Liver (tissue), 9 donors: ENCODE results near the gene MTHFSD. TPM values are rescaled to one million over a fixed set of nuclear protein-coding genes. Genes with fewer than 3 reads are reported as not detected.

Source experiments
- DNase-seq: peaks from one replicate; pipeline ENCODE4 v3.0.0-alpha.2; 2017; ENCODE audit warnings: low spot score
- H3K27ac ChIP-seq, 2 donors: one replicate each; pipeline ENCODE4 v1.7.0; 2013; ENCODE audit warnings: inconsistent platforms in 2 of 2, low read length in 2 of 2, control low read depth in 1 of 2, low read depth in 1 of 2, mild to moderate bottlenecking in 1 of 2
- H3K27me3 ChIP-seq, 4 donors: one replicate each; pipeline versions ENCODE4 v1.6.1 to v1.7.0; 2013; ENCODE audit warnings: low read length in 3 of 4, inconsistent platforms in 1 of 4, mild to moderate bottlenecking in 1 of 4, moderate library complexity in 1 of 4; ENCODE audit not compliant: control insufficient read depth in 4 of 4, insufficient read depth in 4 of 4
- H3K36me3 ChIP-seq, 4 donors: one replicate each; pipeline versions ENCODE4 v1.6.1 to v1.7.0; 2013; ENCODE audit warnings: low read length in 3 of 4, mild to moderate bottlenecking in 3 of 4, low read depth in 1 of 4, moderate library complexity in 1 of 4; ENCODE audit not compliant: control insufficient read depth in 4 of 4, insufficient read depth in 3 of 4
- H3K4me1 ChIP-seq, 4 donors: one replicate each; pipeline versions ENCODE4 v1.6.1 to v1.7.0; 2013; ENCODE audit warnings: low read length in 3 of 4, mild to moderate bottlenecking in 3 of 4, moderate library complexity in 1 of 4; ENCODE audit not compliant: control insufficient read depth in 4 of 4, insufficient read depth in 4 of 4
- H3K4me3 ChIP-seq, 3 donors: one replicate each; pipeline versions ENCODE4 v1.6.1 to v1.7.0; 2013; ENCODE audit warnings: low read length in 3 of 3, control low read depth in 1 of 3, low read depth in 1 of 3, mild to moderate bottlenecking in 1 of 3
- H3K9ac ChIP-seq, 2 donors: one replicate each; pipeline ENCODE4 v1.7.0; 2013; ENCODE audit warnings: low read length in 2 of 2, mild to moderate bottlenecking in 2 of 2, moderate library complexity in 2 of 2, control low read depth in 1 of 2, low read depth in 1 of 2
- H3K9me3 ChIP-seq, 4 donors: one replicate each; pipeline versions ENCODE4 v1.6.1 to v1.7.0; 2013; ENCODE audit warnings: low read length in 3 of 4; ENCODE audit not compliant: control insufficient read depth in 4 of 4
- ATF3 ChIP-seq: IDR thresholded peaks from 2 replicates; pipeline ENCODE4 v1.6.1; 2016; ENCODE audit warnings: antibody characterized with exemption
- EGR1 ChIP-seq, 2 donors: IDR thresholded peaks; 2 replicates each; pipeline ENCODE4 v1.6.1; 2016 to 2018; ENCODE audit warnings: antibody characterized with exemption in 2 of 2, low read depth in 2 of 2
- FOXA1 ChIP-seq: IDR thresholded peaks from 2 replicates; pipeline ENCODE4 v1.6.1; 2016; ENCODE audit warnings: antibody characterized with exemption
- FOXA2 ChIP-seq: IDR thresholded peaks from 2 replicates; pipeline ENCODE4 v1.6.1; 2016; ENCODE audit warnings: antibody characterized with exemption
- GABPA ChIP-seq, 2 donors: IDR thresholded peaks in 1 of 2; conservative IDR thresholded peaks in 1 of 2; 2 replicates each; pipeline ENCODE4 v1.6.1; 2016; ENCODE audit warnings: antibody characterized with exemption in 2 of 2, mild to moderate bottlenecking in 1 of 2, moderate library complexity in 1 of 2
- HNF4A ChIP-seq, 2 donors: conservative IDR thresholded peaks; 2 replicates each; pipeline ENCODE4 v1.6.1; 2016; ENCODE audit warnings: antibody characterized with exemption in 2 of 2, mild to moderate bottlenecking in 2 of 2
- HNF4G ChIP-seq: IDR thresholded peaks from 2 replicates; pipeline ENCODE4 v1.6.1; 2016; ENCODE audit warnings: antibody characterized with exemption
- JUND ChIP-seq, 2 donors: IDR thresholded peaks; 2 replicates each; pipeline ENCODE4 v1.6.1; 2016; ENCODE audit warnings: antibody characterized with exemption in 2 of 2
- MAX ChIP-seq: IDR thresholded peaks from 2 replicates; pipeline ENCODE4 v1.6.1; 2016; ENCODE audit warnings: antibody characterized with exemption
- NR2F2 ChIP-seq: IDR thresholded peaks from 2 replicates; pipeline ENCODE4 v1.6.1; 2016; ENCODE audit warnings: antibody characterized with exemption
- RXRA ChIP-seq, 2 donors: IDR thresholded peaks; 2 replicates each; pipeline ENCODE4 v1.6.1; 2017 to 2018; ENCODE audit warnings: antibody characterized with exemption in 2 of 2, mild to moderate bottlenecking in 1 of 2
- TAF1 ChIP-seq: conservative IDR thresholded peaks from 2 replicates; pipeline ENCODE4 v1.6.1; 2016; ENCODE audit warnings: antibody characterized with exemption, mild to moderate bottlenecking
- YY1 ChIP-seq: IDR thresholded peaks from 2 replicates; pipeline ENCODE4 v1.6.1; 2016; ENCODE audit warnings: antibody characterized with exemption, mild to moderate bottlenecking
- WGBS: extraction: QIAGEN DNeasy Blood & Tissue Kit; methylation state at CpG from one replicate; pipeline ENCODE4 v1.1.7; 2013; 5-methylcytosine and 5-hydroxymethylcytosine counted together
- polyA plus RNA-seq, 2 donors: library from polyadenylated mRNA; stranded (reverse) in 1 of 2; unstranded in 1 of 2; fragments of 200-250 nt in 1 of 2; fragments of >200 nt in 1 of 2; fragmentation: Nextera tagmentation in 1 of 2; extraction: Ambion mirVana in 1 of 2; gene quantifications; one replicate each; pipeline versions ENCODE4 v1.2.1 to v1.2.3, GENCODE V29; 2013 to 2015
- total RNA-seq, 2 donors: library from RNA; depleted of rRNA; stranded (reverse); fragments of >200 nt; gene quantifications; one replicate each; pipeline ENCODE4 v1.2.3, GENCODE V29; 2014
- TF ChIP-seq, protein P1 (sequence below): IDR thresholded peaks from 2 replicates; pipeline ENCODE4 v1.6.1; 2016; ENCODE audit warnings: antibody characterized with exemption
- TF ChIP-seq, protein P2 (sequence below): fragments of 150-350 bp; IDR thresholded peaks from 2 replicates; pipeline ENCODE4 v1.5.1; 2017; ENCODE audit warnings: improper control_type of control experiment, low read depth, low read length; ENCODE audit not compliant: missing input control
- donor health status: healthy.
- donor health status: healthy.
- donor health status: healthy.
- donor health status: healthy.
- donor health status: healthy.

Gene MTHFSD
- total and polyA plus RNA-seq, 4 donors: 4.6 to 8.1 (median 6.5) TPM

DNA sequence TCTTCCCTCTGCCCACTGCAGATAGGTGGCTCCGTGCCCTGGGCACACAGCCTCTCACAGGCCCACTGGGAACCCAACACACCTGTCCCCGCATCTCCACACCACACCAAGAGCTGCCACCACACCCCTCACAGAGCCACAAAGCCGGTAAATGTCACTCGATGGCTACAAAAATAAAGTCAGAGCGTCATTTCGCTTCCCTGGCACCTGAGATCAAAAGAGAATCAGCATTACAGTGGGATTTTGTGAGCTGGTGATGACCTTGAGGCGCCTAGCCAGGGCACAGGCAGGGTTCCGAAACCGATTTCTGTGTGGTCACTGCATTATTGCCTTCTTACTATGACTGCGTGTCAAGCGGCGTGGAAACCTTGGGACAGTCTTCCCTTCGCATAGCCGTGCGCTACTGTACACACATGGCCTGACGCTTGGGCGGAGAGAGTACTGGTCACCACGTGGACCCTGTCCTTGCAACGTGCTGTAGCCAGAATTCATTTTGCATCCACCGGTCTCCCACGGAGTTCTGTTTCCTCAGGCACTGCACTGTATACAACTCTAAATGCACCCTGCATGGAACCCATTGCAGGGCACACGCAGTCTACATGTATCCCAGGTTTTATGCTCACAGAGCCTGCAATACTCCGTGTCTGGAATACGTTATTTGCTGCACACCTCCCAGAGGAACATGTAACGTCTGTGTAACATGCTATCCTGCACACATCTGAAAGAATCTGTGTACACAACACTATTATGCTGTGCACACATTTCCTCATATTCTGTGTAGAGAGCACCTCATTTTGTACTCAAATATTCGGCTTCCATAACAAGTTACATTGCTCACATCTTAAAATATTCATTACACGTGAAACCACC is 50.5 kb downstream of the MTHFSD start:
- 17% methylated on average over 27 of the region's 27 CpGs for WGBS
- Histone ChIP-seq H3K36me3 (no peaks in the 10 kb centered on the region), H3K9ac (no peak overlapping the region), H3K4me1 (peaks cover 7 to 38% (median 18%) of the 10 kb centered on the region in 4 donors), H3K27ac (no peak overlapping the region), H3K9me3 (no peaks in the 10 kb centered on the region), H3K4me3 (no peak overlapping the region), H3K27me3 (peaks cover 14 to 31% (median 30%) of the 10 kb centered on the region in 4 donors)
- DNase-seq: no peak
- no peak for TF ChIP-seq YY1
- TF ChIP-seq MAX: no peak
- TF ChIP-seq, protein P1, sequence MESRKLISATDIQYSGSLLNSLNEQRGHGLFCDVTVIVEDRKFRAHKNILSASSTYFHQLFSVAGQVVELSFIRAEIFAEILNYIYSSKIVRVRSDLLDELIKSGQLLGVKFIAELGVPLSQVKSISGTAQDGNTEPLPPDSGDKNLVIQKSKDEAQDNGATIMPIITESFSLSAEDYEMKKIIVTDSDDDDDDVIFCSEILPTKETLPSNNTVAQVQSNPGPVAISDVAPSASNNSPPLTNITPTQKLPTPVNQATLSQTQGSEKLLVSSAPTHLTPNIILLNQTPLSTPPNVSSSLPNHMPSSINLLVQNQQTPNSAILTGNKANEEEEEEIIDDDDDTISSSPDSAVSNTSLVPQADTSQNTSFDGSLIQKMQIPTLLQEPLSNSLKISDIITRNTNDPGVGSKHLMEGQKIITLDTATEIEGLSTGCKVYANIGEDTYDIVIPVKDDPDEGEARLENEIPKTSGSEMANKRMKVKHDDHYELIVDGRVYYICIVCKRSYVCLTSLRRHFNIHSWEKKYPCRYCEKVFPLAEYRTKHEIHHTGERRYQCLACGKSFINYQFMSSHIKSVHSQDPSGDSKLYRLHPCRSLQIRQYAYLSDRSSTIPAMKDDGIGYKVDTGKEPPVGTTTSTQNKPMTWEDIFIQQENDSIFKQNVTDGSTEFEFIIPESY: no peak
- TF ChIP-seq JUND (IDR thresholded peaks at IDR 0.05): no peak
- TF ChIP-seq GABPA (IDR thresholded peaks at IDR 0.05 in 1 of 2, conservative IDR thresholded peaks at IDR 0.05 in 1 of 2): no peak
- TF ChIP-seq, protein P2, sequence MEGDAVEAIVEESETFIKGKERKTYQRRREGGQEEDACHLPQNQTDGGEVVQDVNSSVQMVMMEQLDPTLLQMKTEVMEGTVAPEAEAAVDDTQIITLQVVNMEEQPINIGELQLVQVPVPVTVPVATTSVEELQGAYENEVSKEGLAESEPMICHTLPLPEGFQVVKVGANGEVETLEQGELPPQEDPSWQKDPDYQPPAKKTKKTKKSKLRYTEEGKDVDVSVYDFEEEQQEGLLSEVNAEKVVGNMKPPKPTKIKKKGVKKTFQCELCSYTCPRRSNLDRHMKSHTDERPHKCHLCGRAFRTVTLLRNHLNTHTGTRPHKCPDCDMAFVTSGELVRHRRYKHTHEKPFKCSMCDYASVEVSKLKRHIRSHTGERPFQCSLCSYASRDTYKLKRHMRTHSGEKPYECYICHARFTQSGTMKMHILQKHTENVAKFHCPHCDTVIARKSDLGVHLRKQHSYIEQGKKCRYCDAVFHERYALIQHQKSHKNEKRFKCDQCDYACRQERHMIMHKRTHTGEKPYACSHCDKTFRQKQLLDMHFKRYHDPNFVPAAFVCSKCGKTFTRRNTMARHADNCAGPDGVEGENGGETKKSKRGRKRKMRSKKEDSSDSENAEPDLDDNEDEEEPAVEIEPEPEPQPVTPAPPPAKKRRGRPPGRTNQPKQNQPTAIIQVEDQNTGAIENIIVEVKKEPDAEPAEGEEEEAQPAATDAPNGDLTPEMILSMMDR: no peak
- no peak for TF ChIP-seq ATF3
- TF ChIP-seq NR2F2: no peak
- TF ChIP-seq HNF4G: no peak
- no peak for TF ChIP-seq TAF1
- no peak for TF ChIP-seq EGR1 (IDR thresholded peaks at IDR 0.05; ENCODE audit: low read depth in 2 of 2)
- TF ChIP-seq FOXA1: no peak
- TF ChIP-seq FOXA2: no peak
- no peak for TF ChIP-seq HNF4A (conservative IDR thresholded peaks at IDR 0.05)
- no peak for TF ChIP-seq RXRA (IDR thresholded peaks at IDR 0.05)

- DNase-seq: no peak
- H3K9ac ChIP-seq: no peak overlapping the region
- H3K27ac ChIP-seq: no peak overlapping the region
- H3K27me3 ChIP-seq: peaks cover 17 to 35% (median 31%) of the 10 kb centered on the region in 4 donors
- no peak overlapping the region for H3K4me3 ChIP-seq
- H3K4me1 ChIP-seq: peaks cover 8 to 32% (median 13%) of the 10 kb centered on the region in 4 donors
- TF ChIP-seq YY1 (no peak), TAF1 (no peak), HNF4G (no peak)
- H3K36me3 ChIP-seq: no peaks in the 10 kb centered on the region
- H3K9me3 ChIP-seq: no peaks in the 10 kb centered on the region
- WGBS: 14% methylated on average over 6 of the region's 6 CpGs
These were observed 51.2 kb downstream of the MTHFSD start for GRCh38 chr16:86503830-86504229.
